ENCODE measurements around the gene MYO6.

DNA sequence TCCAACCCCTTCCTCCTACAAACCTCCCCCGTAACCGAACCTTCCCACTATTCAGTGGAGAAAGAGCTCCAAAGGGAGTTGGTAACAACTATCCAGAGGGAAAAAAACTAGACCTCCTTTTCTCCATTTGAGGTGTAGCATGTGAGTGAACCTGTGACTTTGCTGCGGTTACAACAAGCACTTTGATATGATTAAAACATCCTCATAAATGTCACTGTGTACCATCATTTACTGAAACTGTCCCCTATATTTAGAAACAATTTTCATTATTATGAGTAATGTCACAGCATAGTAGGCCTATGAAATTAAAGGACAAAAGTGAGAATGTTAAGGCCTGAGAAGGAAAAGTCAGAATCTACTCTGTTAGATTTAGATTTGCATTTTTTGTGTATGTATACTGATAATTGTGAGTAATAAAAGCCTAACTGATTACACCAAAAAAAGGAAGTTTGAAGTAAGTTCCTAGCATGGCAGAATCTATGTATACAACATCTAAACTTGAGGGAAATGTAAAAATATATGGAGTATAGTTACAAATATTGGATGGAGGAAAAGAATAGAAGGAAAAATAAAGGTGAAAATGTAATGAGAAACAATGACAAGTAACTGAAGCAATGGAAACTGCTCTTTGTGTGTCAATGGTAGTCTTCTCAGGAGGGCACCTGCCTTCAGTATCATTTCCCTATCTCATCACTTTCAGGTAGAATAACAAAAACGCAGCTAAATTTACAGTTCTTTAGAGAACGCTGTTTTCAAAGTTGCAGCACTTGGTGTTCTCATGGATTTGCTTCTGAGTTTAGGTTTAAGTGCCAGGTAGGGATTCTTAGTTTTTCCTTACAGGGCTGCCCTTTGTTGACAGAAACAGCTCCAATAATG is 177.5 kb downstream of the MYO6 start:
- TF ChIP-seq, protein P1, sequence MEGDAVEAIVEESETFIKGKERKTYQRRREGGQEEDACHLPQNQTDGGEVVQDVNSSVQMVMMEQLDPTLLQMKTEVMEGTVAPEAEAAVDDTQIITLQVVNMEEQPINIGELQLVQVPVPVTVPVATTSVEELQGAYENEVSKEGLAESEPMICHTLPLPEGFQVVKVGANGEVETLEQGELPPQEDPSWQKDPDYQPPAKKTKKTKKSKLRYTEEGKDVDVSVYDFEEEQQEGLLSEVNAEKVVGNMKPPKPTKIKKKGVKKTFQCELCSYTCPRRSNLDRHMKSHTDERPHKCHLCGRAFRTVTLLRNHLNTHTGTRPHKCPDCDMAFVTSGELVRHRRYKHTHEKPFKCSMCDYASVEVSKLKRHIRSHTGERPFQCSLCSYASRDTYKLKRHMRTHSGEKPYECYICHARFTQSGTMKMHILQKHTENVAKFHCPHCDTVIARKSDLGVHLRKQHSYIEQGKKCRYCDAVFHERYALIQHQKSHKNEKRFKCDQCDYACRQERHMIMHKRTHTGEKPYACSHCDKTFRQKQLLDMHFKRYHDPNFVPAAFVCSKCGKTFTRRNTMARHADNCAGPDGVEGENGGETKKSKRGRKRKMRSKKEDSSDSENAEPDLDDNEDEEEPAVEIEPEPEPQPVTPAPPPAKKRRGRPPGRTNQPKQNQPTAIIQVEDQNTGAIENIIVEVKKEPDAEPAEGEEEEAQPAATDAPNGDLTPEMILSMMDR (IDR thresholded peaks at IDR 0.05; ENCODE audit: borderline replicate concordance, extremely low read depth, low read length, poor library complexity, severe bottlenecking) = no peak
- TF ChIP-seq EZH2 (IDR thresholded peaks at IDR 0.05; ENCODE audit: borderline replicate concordance, low read depth, low read length, severe bottlenecking) = no peak
